Upper lobe of left lung (tissue), 4 donors: ENCODE measurements around the gene POLD2.

Experiments used
- POLR2A ChIP-seq, 4 donors: fragments of 450-650 bp; IDR thresholded peaks; one replicate each; pipeline ENCODE4 v1.5.1; 2016 to 2017; ENCODE audit warnings: antibody characterized with exemption in 4 of 4, mild to moderate bottlenecking in 2 of 4
- TF ChIP-seq, protein P1 (sequence below), 6 experiments: fragments of 450-650 bp in 4 of 6; fragments of 200-600 bp in 2 of 6; sonication (generic) in 2 of 6; IDR thresholded peaks; one replicate each; pipeline ENCODE4 v1.5.1; 2016 to 2019; ENCODE audit warnings: antibody characterized with exemption in 6 of 6

DNA sequence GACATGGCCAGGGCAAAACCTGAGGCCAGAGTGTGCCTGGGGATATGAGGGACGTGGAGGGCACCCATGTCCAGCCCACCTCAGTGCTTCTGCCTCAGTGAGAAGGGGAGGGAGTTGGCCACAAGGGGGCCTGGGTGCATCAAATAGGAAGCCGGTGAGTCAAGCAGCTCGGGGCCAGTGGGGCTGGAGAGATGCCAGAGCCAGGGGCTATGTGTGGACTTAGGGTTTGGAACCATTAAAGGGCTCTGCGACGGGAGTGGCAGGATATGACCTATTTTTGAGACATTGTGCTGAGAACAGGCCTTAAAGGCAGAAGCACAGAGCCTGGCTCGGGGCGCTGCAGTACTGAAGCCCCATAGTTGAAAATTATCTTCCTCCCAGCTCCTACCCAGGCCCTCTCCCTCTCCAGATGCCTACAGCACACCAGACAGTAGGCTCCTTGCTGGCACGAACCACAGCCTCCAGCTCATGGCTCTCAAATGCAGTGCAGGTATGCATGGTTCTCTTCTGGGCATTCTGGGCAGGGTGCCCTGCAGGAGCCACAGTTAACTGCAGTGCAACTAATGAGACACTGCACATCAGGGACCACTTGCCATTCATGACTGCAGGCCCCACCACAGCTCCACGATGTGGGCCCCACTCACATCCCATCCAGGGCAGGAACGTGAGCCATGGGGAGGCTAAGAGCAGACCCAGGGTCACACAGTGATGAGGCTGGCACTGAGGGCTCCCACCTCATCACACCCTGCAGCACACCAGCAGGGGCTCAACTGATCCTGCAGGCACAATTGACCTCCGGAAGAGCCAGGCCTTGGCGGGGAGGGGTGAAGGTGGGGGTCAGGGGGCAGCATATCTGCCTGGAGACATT lies 50.8 kb downstream of the POLD2 start:
- TF ChIP-seq, protein P1, sequence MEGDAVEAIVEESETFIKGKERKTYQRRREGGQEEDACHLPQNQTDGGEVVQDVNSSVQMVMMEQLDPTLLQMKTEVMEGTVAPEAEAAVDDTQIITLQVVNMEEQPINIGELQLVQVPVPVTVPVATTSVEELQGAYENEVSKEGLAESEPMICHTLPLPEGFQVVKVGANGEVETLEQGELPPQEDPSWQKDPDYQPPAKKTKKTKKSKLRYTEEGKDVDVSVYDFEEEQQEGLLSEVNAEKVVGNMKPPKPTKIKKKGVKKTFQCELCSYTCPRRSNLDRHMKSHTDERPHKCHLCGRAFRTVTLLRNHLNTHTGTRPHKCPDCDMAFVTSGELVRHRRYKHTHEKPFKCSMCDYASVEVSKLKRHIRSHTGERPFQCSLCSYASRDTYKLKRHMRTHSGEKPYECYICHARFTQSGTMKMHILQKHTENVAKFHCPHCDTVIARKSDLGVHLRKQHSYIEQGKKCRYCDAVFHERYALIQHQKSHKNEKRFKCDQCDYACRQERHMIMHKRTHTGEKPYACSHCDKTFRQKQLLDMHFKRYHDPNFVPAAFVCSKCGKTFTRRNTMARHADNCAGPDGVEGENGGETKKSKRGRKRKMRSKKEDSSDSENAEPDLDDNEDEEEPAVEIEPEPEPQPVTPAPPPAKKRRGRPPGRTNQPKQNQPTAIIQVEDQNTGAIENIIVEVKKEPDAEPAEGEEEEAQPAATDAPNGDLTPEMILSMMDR (IDR thresholded peaks at IDR 0.05): peak; percentile 39 to 62 (median 50)
- no peak for TF ChIP-seq POLR2A (IDR thresholded peaks at IDR 0.05)
